GM12875 (cell line): ENCODE measurements around the gene CUBN.

ENCODE experiments used
- H3K4me3 ChIP-seq: one replicate; pipeline ENCODE4 v1.5.1; 2011; ENCODE audit warnings: low read depth, low read length, control low read depth
- TF ChIP-seq, protein P1 (sequence below): IDR thresholded peaks from 2 replicates; pipeline ENCODE4 v1.5.1; 2011; ENCODE audit warnings: low read depth, mild to moderate bottlenecking, control low read depth, inconsistent platforms, low read length, moderate library complexity, borderline replicate concordance; ENCODE audit not compliant: insufficient read depth

CUBN gene

GRCh38 chr10:16884497-16884896, 245.1 kb downstream of the CUBN start:
- TF ChIP-seq, protein P1, sequence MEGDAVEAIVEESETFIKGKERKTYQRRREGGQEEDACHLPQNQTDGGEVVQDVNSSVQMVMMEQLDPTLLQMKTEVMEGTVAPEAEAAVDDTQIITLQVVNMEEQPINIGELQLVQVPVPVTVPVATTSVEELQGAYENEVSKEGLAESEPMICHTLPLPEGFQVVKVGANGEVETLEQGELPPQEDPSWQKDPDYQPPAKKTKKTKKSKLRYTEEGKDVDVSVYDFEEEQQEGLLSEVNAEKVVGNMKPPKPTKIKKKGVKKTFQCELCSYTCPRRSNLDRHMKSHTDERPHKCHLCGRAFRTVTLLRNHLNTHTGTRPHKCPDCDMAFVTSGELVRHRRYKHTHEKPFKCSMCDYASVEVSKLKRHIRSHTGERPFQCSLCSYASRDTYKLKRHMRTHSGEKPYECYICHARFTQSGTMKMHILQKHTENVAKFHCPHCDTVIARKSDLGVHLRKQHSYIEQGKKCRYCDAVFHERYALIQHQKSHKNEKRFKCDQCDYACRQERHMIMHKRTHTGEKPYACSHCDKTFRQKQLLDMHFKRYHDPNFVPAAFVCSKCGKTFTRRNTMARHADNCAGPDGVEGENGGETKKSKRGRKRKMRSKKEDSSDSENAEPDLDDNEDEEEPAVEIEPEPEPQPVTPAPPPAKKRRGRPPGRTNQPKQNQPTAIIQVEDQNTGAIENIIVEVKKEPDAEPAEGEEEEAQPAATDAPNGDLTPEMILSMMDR, result no peak
- H3K4me3 ChIP-seq, result no peak overlapping the region

- H3K4me3 ChIP-seq, result no peak overlapping the region
- TF ChIP-seq, protein P1, result no peak
These were observed 246.5 kb downstream of the CUBN start for GRCh38 chr10:16883084-16883483.

DNA sequence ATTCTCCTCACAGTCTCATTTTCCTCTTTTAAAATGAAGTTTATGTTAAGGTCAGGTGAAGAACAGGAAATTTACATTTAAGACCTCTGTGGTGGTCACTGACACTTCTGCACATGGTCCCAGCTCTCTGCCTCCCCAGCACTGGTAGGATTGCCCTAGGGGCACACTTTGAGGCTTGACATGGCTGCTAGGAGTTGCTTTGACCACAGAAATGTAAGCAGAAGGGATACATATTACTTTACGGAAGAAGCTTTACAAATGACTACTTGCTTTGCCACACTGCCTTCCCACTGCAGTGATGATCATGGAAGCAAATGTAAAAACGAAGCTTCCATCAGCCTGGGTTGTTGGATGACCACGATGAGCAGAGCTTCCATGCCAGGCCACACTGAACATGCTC, 259.3 kb downstream of the CUBN start:
- H3K4me3 ChIP-seq, result no peak overlapping the region
- TF ChIP-seq, protein P1, result no peak

DNA sequence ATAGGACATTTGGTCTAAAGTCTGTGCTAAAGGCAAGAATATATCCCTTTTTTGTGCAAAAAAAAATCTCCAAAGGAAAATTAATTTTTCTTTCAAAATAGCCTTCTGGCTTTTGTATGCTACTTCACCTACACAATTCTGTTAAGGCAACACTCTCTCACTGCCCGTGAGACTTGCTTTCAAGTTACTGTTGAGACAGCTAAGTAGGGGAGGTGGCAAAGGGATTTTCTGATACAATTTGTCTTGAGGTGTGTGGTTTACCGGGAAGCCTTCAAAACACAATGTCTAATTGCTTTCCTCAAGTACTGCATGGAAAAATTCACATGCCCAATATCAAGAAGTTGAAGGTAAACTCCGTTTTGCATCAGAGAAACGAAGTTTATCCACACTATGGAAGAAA, 261.6 kb downstream of the CUBN start:
- no peak overlapping the region for H3K4me3 ChIP-seq
- TF ChIP-seq, protein P1, result no peak

- H3K4me3 ChIP-seq, result no peak overlapping the region
- TF ChIP-seq, protein P1, result no peak
These were observed 262.1 kb downstream of the CUBN start for GRCh38 chr10:16867556-16867955.

GRCh38 chr10:16866541-16867275, 262.9 kb downstream of the CUBN start:
- H3K4me3 ChIP-seq, result no peak overlapping the region
- TF ChIP-seq, protein P1, result no peak

DNA sequence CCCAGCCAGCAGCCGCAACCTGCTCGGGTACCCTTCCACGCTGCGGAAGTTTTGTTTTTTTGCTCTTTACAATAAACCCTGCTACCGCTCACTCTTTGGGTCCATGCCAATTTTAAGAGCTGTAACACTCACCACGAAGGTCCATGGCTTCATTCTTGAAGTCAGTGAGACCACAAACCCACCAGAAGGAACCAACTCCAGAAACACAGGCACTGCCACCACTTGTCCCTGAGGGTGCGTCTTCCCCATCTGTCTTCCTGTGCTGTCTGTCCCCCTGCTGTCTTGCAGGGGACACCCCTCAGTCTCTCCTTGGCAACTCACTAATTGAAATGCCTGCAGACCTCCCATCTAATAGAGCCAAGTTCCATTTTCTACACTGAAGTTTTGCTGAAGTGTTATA, 263.8 kb downstream of the CUBN start:
- TF ChIP-seq, protein P1, result no peak
- no peak overlapping the region for H3K4me3 ChIP-seq
